Stimulated activated CD8-positive, alpha-beta memory T cell treated with anti-CD3 and anti-CD28 coated beads, Interleukin-12 subunit alpha, Interleukin-12 subunit beta, amount 100 ng/mL, for 24 hours (primary cell): ENCODE results near the gene PLEKHG4B.
"Not testable (repeated sequence)": the region's sequence is repeated elsewhere in the genome, so short reads cannot be mapped to it uniquely, and the experiment has no call there.

ENCODE experiments used
- DNase-seq: peaks from one replicate; pipeline ENCODE4 v3.0.0-alpha.2; 2020; ENCODE audit errors: extremely low read depth

The PLEKHG4B gene

GRCh38 chr5:94113-94892 lies 2.3 kb downstream of the PLEKHG4B start:
- no peak for DNase-seq

DNA sequence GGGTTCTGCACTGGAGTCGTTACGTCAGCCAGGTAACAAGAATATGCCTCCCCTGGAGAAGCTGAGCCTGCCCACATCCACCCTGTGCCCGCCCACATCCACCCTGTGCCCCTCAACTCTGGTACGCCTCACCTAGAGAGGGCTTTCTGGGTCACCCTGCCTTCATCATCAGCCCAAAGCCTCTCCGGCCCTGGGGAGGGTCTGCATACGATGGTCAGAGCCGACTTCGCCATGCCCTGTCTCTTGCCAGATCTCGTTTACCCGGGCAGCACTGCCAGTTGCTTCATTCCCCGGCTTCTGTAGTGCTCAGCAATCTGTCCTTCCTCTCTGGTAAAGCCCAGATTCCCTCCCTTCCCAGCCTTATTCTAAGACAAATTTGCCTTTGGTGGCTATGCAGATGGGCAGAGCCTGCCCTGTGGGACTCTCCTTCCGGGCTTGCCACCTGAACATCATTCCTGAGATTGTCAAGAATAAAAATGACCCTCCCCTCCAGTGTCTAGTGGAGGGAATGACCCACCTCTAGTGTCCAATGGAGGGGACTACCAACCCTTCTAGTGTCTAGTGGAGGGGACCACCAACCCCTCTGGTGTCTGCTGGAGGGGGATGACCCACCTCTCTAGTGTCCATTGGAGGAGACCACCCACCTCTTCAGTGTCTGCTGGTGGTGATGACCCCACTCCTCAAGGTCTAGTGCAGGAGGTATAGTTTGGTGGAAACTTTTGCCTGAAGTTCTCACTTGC lies 3.4 kb downstream of the PLEKHG4B start:
- no peak for DNase-seq

DNA sequence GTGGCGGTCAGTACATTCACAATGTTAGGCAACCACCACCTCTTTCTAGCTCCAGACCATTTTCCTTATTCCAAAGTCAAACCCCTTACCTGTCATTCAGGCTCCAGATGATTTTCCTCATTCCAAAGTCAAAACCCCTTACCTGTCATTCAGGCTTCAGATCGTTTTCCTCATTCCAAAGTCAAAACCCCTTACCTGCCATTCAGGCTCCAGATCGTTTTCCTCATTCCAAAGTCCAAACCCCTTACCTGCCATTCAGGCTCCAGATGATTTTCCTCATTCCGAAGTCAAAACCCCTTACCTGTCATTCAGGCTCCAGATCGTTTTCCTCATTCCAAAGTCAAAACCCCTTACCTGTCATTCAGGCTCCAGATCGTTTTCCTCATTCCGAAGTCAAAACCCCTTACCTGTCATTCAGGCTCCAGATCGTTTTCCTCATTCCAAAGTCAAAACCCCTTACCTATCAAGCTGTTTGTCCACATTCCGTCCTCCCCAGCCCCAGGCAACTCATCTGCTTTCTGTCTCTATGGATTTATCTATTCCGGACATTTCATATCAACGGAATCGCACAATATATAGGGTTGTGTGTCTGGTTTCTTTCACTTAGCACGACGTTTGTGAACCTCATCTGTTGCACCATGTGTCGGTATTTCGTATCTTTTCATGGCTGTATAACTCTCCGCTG lies 5.2 kb downstream of the PLEKHG4B start:
- DNase-seq, result no peak

- DNase-seq, result no peak
These were observed 7.8 kb downstream of the PLEKHG4B start for GRCh38 chr5:99815-100214.

DNA sequence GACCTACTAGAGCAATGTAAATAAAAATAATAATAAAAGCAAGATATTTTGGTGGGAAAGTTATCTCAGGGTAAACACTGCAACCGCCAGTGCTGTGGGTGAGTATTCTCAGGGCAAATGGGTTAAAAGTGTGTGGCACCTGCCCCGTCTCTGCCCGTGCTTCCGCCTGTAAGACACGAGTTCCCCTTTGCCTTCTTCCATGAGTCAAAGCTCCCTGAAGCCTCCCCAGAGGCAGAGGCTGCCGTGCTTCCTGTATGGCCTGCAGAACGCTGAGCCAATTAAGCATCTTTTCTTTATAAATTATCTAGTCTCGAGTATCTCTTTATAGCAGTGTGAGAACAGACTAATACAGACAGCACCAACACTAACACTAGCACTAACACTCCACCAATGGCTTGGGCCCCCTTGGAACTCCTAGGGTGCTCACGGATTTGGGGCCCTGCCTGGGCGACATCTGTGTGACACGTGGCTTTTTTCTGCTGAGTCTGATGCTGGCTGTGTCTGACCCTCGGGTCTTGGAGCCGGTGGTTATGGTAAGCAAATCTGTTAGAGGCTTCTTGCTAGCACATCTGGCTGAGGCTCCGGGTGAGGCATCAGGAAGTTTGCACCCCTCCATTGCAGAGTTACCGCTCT lies 10.6 kb downstream of the PLEKHG4B start:
- DNase-seq, result no peak

DNA sequence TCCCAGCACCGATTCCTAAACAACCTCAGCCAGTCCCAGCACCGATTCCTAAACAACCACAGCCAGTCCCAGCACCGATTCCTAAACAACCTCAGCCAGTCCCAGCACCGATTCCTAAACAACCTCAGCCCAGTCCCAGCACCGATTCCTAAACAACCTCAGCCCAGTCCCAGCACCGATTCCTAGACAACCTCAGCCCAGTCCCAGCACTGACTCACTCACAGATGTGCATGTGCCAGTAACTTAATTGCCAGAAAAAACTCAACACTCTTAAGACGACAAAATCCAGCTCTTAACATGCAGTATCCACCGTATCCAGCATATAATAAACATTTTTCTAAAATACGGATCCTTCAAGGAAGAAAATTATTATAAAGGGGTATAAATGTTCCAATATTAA lies 12.1 kb downstream of the PLEKHG4B start:
- not testable (repeated sequence) for DNase-seq

DNA sequence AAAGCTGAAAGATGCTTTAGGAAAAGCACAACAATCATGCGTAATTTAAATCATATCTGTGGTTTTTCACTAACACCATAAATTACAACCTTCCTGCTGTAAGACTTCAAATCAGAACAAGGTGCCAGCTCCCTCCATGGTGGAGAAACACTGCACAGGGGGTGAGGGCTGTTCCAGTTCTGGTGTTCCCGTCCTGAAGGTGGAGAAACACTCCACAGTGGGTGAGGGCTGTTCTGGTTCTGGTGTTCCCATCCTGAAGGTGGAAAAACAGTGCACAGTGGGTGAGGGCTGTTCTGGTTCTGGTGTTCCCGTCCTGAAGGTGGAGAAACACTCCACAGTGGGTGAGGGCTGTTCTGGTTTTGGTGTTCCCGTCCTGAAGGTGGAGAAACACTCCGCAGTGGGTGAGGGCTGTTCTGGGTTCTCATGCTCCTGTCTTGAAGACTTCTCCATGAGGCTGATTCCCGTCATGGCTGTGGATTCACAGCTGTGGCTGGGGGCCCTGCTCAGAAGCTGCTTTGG lies 12.9 kb downstream of the PLEKHG4B start:
- no peak for DNase-seq

GRCh38 chr5:105504-106070 lies 13.6 kb downstream of the PLEKHG4B start:
- no peak for DNase-seq

DNA sequence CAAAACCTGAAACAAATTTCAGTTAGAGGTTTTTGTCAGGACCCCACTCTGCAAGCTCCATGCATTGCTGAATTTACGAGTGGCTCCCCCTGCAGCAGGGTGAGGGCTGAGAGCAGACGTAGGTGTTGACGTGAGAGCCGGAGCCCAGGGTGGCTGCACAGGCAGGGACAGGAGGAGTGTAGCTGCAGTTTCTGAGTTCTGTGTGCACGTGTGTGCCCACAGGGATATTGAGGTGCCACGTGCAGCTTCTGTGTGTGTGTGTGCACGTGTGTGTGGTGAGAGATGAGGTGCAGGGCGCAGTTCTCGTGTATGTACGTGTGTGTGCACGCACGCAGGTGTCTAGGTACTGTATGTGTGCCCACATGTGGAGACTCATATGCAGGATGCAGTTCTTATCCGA lies 14.6 kb downstream of the PLEKHG4B start:
- no peak for DNase-seq

DNA sequence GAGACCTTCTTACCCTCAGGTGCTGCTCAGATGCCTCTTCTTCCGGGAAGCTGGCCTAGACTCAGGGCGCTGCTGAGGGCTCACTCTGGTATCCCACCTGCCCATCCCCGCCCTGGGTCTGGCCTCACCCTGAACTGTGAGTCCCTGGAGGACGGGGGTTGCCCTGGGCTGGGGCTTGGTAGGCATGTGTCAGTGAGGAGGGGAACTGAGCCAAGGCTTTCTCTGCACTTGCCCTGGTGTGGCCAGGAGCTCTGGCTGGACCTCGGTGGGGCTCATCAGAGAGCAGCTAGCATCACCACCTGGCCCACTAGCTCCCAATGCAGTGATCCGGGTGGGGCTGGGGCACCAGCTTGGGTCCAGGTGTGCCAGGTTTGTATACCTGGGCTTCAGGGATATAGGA lies 15.6 kb downstream of the PLEKHG4B start:
- no peak for DNase-seq

DNA sequence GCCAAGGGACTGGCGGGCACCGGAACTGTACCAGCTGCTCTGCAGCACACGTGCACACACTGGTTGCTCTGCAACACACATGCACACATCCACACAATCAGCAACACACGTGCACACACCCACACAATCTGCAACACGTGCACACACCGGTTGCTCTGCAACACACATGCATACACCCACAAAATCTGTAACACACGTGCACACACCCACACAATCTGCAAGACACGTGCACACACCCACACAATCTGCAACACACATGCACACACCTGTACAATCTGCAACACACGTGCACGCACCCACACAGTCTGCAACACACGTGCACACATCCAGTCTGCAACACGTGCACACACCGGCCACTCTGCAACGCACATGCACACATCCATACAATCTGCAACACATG lies 17.9 kb downstream of the PLEKHG4B start:
- no peak for DNase-seq

GRCh38 chr5:110270-110888 lies 18.4 kb downstream of the PLEKHG4B start:
- no peak for DNase-seq

GRCh38 chr5:111171-111570 lies 19.2 kb downstream of the PLEKHG4B start:
- DNase-seq, result no peak

DNA sequence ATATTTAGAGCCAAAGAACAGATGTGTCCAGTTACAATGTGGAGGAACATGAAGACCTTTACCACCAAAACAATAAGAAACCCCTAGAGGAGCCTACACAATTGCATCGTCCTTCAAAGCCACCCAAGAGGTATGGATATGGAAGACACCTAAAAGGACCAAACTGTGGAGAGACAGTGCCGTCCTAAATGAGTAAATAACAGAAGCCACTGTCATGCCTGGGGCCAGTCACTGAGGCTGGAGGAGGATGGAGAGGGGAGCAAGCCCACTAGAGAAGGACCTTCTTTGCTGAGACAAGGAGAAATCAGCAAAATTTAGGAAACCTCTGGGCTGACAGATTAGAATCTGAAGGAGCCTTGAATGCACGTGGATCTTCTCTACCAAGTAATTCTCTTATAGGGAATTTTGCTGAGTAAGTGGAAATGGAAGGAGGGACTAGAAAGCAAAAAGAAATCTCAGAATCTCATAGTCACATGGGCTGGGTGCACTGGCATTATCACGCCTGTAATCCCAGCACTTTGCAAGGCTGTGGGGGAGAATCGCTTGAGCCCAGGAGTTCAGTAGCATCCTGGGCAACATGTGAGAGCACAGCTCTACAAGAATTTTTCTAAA lies 27.6 kb downstream of the PLEKHG4B start:
- DNase-seq, result no peak

GRCh38 chr5:121432-121831 lies 29.5 kb downstream of the PLEKHG4B start:
- DNase-seq, result no peak

GRCh38 chr5:125815-126214 lies 33.8 kb downstream of the PLEKHG4B start:
- no peak for DNase-seq

DNA sequence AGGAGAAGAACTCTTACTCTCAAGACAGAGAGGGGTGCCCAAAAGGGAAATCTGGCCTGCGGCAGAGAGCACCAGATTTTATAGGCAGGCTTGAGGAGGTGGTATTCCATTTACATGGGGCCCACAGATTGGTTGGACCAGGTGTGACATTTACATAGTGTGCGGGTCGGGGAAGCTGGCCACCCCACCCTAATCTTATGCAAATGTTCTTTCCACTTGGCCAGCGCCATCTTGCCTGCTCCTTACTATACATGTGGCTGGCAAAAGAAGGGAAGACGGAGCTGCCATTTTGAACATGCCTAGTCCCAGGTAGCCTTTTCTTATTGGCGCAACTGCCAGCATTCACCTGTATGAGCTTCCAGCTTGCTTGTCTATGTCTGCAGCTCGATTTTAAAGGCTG lies 34.8 kb downstream of the PLEKHG4B start:
- no peak for DNase-seq

GRCh38 chr5:127886-128285 lies 35.9 kb downstream of the PLEKHG4B start:
- DNase-seq, result no peak

GRCh38 chr5:128446-128845 lies 36.5 kb downstream of the PLEKHG4B start:
- DNase-seq, result no peak

- no peak for DNase-seq
These were observed 37.2 kb downstream of the PLEKHG4B start for GRCh38 chr5:129148-129547.

DNA sequence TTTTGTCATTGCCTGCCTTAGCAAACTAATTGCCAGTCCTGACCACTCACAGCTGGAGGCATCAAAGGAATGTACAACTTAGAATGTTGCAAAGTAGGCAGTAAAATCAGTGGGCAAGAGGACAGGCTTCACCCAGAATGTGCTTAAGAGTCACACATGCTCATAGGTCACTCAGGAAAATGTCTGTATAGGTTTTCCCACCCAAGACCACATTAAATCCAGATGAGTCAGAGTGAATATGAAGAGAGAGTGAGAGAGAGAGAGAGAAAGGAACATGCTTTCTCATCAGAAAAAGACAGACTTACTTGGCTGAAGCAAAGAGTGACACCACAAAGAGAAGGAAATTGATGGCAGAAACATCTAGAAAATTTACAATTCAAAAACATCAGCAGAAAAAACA lies 37.9 kb downstream of the PLEKHG4B start:
- no peak for DNase-seq
